Stimulated activated CD8-positive, alpha-beta memory T cell treated with anti-CD3 and anti-CD28 coated beads, Interleukin-2, amount 100 ng/mL, for 48 hours (primary cell): ENCODE results near the gene HDAC4.

Experiments used
- DNase-seq, 2 donors: peaks; one replicate each; pipeline ENCODE4 v3.0.0-alpha.2; 2020; ENCODE audit warnings: low read depth in 2 of 2

HDAC4 gene

GRCh38 chr2:239397931-239398471 is 2.8 kb downstream of the HDAC4 start:
- DNase-seq, result no peak

GRCh38 chr2:239396881-239397681 is 3.7 kb downstream of the HDAC4 start:
- peak in 1 of 2 donors; percentile 8 for DNase-seq

GRCh38 chr2:239395524-239395923 is 5.3 kb downstream of the HDAC4 start:
- no peak for DNase-seq

DNA sequence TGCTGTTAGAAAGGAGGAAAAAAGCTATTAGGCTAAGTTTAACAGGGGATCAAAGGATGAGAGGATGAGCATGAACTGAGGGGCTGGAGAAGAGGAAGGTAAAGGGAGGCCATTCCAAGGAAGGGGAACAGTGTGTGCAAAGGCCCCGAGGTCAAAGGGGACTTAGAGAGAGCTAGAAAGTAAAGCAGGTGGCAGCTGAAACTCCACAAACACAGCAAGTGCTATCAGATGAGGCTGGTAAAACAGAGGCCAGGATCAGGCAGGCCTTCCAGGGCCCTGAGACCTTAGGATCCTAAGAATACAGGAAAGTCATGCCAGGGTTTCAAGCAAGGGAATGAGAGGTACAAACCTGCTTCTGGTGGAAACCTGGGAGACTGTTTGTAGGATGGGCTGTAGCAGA is 5.8 kb downstream of the HDAC4 start:
- DNase-seq, result no peak

- DNase-seq, result no peak
These were observed 6.4 kb downstream of the HDAC4 start for GRCh38 chr2:239394346-239394945.

- no peak for DNase-seq
These were observed 6.9 kb downstream of the HDAC4 start for GRCh38 chr2:239393941-239394340.

DNA sequence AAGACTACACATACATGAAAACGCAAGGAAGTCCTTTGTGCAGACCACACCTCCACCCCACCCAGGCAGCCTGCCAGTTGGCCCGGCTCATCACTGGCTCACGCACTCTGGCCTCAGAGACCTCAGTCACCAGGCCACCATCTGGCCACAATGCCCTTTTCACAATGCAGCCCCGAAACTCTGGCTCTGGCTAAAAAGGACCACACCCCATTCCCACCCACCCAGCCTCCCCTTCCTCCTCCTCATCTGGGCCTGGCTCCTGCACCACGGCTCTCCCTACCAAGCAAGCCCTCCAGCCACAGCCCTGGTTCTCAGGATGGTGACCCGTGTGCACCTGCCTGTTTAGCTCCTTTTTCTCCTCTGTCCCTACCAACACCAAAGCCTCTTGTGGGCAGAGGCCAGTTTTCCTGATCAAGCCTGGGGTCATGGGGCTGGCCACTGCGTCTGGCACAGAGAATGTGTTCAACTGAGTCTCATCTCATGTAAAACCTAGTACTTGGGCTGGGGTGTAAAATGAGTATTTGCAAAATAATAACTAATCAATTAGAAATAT is 7.4 kb downstream of the HDAC4 start:
- no peak for DNase-seq

GRCh38 chr2:239392688-239393387 is 8.0 kb downstream of the HDAC4 start:
- no peak for DNase-seq

DNA sequence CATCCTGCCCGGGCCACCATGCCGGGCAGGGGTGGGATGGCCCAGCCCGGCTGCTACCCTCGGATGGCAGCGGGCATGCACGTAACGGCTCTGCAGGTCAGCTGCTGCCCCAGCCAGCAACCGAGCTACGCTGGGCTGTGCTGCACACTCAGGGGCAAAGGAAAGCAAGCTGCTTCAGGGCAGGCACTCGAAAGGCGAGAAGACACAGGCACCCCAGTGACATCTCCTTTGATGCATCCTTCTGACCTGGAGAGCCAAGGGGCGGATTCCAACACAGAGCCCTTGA is 8.8 kb downstream of the HDAC4 start:
- no peak for DNase-seq

GRCh38 chr2:239391286-239392071 is 9.3 kb downstream of the HDAC4 start:
- no peak for DNase-seq

DNA sequence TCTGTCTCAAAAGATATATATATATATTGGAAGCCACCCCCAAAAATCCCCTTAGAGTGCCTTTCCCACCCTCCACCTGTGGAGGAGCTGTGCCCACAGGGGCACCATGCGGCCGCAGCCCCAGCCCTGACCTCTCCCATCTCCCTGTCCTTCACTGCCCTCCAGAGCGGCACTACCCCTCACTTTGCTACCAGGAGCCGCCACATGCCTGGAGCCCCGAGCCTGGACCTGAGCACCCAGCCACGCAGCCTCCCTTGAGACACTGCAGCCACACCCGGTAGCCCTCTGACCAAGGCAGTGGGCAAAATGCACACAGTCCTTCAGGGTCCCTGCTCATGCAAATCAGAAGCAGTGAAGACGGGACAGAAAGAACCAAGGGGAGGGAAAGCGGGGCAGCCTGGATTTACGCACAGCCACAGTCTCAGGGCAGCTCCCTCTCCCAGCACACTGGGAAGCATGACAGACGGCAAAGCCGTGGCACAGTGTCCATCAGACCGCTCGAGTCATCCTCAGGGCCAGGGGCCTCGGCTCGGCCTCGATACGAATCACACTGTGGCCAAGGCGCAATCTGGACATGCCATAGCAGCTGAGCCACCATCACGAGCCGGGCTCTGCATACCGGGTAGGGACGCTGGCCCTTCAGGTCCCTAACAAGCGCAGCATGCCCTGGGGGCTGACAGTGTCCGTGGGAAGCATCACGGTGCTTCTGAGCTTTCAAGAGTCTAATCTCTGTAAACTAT is 10.1 kb downstream of the HDAC4 start:
- DNase-seq, result no peak

DNA sequence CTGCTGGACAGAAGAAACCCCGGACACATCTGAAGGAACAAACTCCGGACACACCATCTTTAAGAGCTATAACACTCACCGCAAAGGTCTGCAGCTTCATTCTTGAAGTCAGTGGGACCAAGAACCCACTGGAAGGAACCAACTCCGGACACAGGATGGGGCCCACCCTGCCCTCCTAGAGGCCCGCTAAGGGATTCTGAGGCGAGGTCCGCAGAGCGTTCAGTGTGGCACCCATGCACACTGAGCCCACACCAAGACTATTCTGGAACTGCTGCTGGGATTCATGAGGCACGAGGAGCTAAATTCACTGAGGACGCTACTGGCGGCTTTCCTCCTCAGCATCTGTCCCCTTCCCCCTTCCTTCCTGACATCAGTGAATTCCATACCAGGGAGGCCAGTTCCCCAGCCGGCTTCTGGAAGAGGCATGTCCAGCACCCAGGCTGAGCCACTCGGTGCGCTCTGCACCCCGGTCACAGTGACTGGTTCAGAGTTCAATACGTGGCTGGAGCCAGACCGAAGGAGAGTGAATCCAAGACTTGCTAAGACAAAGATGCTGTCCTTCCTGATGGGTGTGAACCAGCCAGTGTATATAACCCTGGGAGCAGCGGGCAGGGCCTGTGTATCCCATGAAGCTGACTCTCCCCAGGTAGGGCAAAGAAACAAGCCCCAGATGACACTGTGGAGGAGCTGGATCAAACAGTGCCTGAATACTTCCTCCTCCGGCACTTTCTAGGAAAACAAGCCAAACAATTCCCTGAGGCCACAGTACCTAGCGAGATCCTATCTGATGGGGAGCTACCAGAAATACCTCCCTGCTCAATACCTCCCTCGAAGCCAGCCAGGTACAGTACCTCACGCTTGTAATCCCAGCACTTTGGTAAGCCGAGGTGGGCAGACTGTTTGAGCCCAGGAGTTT is 11.1 kb downstream of the HDAC4 start:
- no peak for DNase-seq

DNA sequence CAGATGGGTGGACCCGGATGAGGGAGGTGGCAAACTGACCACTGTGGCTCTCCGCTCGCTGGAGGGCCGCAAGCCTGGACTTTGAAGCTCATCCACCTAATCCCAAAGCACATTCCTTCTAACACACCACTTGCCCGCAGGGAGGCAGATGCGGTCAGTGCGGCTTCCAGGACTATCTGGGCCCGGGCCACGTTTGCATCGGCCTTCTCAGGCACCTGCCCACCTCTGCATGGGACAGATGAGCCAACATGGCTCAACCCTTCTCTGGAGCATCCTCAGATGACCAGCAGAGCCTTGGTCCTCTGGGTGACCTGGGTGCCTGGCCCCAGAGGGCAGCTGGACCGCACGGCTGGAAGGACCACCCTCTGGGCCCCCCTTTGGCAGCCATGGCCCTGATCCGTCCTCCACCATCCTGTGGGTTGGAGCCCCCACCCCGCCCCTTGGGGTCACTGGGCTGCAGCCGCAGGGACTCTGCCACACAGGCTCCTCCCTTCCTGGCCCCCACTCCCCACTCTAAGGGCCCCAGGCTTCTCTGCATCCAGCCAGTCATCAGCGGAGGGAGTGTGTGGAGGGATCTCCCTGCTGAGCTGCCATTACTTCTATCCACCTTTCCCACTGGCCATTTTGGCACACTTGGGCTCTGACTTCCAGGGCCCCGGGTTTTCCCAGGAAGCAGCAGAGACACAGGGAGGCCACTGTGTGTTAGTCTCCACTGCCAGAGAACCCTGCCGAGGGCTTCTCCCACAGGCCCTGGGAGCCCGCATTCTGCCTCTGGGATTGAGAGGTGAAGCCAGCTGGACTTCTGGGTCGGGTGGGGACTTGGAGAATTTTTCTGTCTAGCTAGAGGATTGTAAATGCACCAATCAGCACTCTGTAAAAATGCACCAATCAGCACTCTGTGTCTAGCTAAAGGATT is 12.3 kb downstream of the HDAC4 start:
- DNase-seq, result no peak

DNA sequence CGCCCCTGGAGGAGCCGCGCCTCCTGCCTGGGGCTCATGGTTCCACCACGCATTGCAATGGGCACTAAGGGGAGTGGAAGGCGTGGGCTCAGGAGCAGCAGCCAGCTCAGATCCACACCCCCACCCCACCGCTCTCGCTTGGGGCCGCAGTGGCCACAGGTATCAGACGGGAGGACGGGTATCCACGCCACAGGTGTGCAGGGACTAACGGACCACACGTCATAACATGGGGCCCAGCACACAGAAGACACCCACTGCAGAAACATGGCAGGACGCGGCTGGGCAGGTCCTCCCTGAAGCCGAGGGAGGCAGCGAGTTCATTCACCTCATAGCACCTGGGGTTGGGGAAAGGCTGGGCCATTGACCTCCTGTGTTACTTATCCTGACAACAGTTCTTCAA is 13.0 kb downstream of the HDAC4 start:
- no peak for DNase-seq

DNA sequence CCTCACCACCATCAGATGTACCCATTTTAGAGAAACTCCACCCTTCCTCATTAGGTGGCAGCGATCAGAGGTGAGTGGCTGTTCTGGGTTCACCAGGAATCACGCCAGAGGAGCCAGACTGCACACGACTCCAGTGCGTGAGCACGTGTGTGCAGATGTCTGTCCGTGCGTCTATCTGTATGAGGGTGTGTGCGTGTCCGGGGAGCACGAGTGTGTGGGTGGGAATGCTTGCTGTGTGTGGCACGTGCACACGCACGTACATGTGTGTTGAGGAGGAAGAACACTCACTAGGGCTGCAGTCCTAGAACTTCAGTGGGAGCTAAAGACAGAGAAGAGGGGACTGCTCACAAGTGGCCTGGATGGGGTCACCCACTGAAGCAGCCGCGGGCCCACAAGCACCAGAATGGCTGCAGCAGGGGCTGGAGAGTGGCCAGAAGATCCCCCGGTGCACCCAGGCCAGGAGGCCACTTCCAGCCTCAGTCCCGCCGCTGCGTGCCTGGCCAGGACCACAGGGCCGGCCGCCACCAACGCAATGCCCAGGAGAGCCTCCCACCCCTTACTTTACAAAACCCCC is 13.9 kb downstream of the HDAC4 start:
- no peak for DNase-seq

- no peak for DNase-seq
These were observed 14.7 kb downstream of the HDAC4 start for GRCh38 chr2:239386001-239386670.

- DNase-seq, result no peak
These were observed 15.5 kb downstream of the HDAC4 start for GRCh38 chr2:239385096-239386000.
